ENCODE results near the gene MLIP. TPM values are rescaled to one million over a fixed set of nuclear protein-coding genes. Genes with fewer than 3 reads are reported as not detected.

Gene MLIP
- total and polyA plus RNA-seq, 2 of the 8 experiments (the other 6 are each of a cell fraction or from before 2014, with no cell fraction given): not detected

- Histone ChIP-seq H2BK5ac (ENCODE audit: low read depth, low read length) (no peak overlapping the region), H2BK12ac (ENCODE audit: low read depth, low read length) (no peak overlapping the region), H2BK20ac (ENCODE audit: low read length) (no peak overlapping the region), H3K23ac (ENCODE audit: insufficient read length) (no peak overlapping the region), H3K27ac (ENCODE audit: low read depth, low read length) (no peak overlapping the region), H3K4me3 (ENCODE audit: extremely low read depth in 1 of 4, insufficient read depth in 2 of 4, low read depth in 3 of 4, low read length in 4 of 4) (no peak overlapping the region), H2AK5ac (ENCODE audit: low read depth, low read length) (no peak overlapping the region), H2BK15ac (ENCODE audit: low read length) (no peak overlapping the region), H3K18ac (ENCODE audit: extremely low read depth, low read length) (no peak overlapping the region), H3K56ac (replicated peaks; ENCODE audit: insufficient read length, low read depth, low read length) (no peak overlapping the region), H3K79me1 (ENCODE audit: low read depth, low read length) (no peaks in the 10 kb centered on the region), H4K20me1 (replicated peaks in 1 of 2; ENCODE audit: control insufficient read depth in 1 of 2, insufficient read depth in 2 of 2, low read length in 2 of 2) (no peaks in the 10 kb centered on the region), H2AFZ (ENCODE audit: low read length) (no peak overlapping the region), H3K4ac (replicated peaks; ENCODE audit: insufficient read length, low read depth, low read length) (no peak overlapping the region), H3K9me3 (ENCODE audit: insufficient read depth in 2 of 2, low read depth in 1 of 2, low read length in 1 of 2) (no peaks in the 10 kb centered on the region), H4K91ac (replicated peaks; ENCODE audit: insufficient read length, low read length) (no peak overlapping the region), H3K9ac (replicated peaks in 1 of 4; ENCODE audit: extremely low read depth in 1 of 4, low read depth in 3 of 4, low read length in 3 of 4) (no peak overlapping the region), H4K8ac (ENCODE audit: extremely low read depth, insufficient read depth, low read length) (no peak overlapping the region), H3K27me3 (replicated peaks in 1 of 4; ENCODE audit: control insufficient read depth in 3 of 4, extremely low read depth in 1 of 4, insufficient read depth in 3 of 4, low read length in 3 of 4) (no peaks in the 10 kb centered on the region), H4K5ac (ENCODE audit: insufficient read length, low read depth, low read length) (no peak overlapping the region), H3K79me2 (ENCODE audit: control insufficient read depth in 1 of 2, insufficient read depth in 2 of 2, low read length in 2 of 2) (no peaks in the 10 kb centered on the region), H3K4me2 (ENCODE audit: insufficient read depth in 1 of 2, low read depth in 2 of 2, low read length in 2 of 2) (no peak overlapping the region), H3K4me1 (replicated peaks in 1 of 4; ENCODE audit: control insufficient read depth in 3 of 4, insufficient read depth in 4 of 4, low read length in 3 of 4) (no peaks in the 10 kb centered on the region), H3K14ac (ENCODE audit: insufficient read length) (no peak overlapping the region), H2BK120ac (replicated peaks; ENCODE audit: low read depth, low read length) (no peak overlapping the region), H3K36me3 (ENCODE audit: control insufficient read depth in 2 of 4, insufficient read depth in 4 of 4, low read length in 3 of 4) (no peaks in the 10 kb centered on the region), H3K23me2 (ENCODE audit: low read depth, low read length) (no peaks in the 10 kb centered on the region)
- DNase-seq (ENCODE audit: low read depth in 1 of 2, low spot score in 2 of 2): no peak
- CTCF ChIA-PET (ENCODE audit: partially characterized antibody): interaction anchor here (0.7 to 1.9 kb wide), 2 partner anchors 21 to 285 kb away, joined by 3 to 4 read pairs; no protein-coding TSS in a partner anchor
- POLR2A ChIA-PET (ENCODE audit: partially characterized antibody): no interaction called here
- no peak for FAIRE-seq
- TF ChIP-seq PHF8 (conservative IDR thresholded peaks at IDR 0.05; ENCODE audit: low read depth, low read length) (no peak), POLR2AphosphoS5 (IDR thresholded peaks at IDR 0.05; ENCODE audit: low read depth, low read length) (no peak), SP1 (IDR thresholded peaks at IDR 0.05; ENCODE audit: low read depth, low read length) (no peak)
- WGBS, 2 experiments (ENCODE audit: extremely low coverage in 1 of 2, insufficient coverage in 1 of 2, insufficient read length in 1 of 2, insufficient replicate concordance in 2 of 2, low coverage in 1 of 2, low lambda C conversion rate in 2 of 2, missing lambda C conversion rate in 1 of 2): 90% methylated on average over 4 of the region's 4 CpGs; no CpG with 5 or more reads in 1 of the 2 experiments
These were observed 178.2 kb downstream of the MLIP start for GRCh38 chr6:54289426-54289825.
